OCI-LY3 (cell line): ENCODE measurements around the gene ANKS1A.

ENCODE experiments used
- EZH2phosphoT487 ChIP-seq: fragments of 200-600 bp; shearing (Covaris generic); IDR thresholded peaks from 2 replicates; pipeline ENCODE4 v1.6.1; 2018; ENCODE audit warnings: antibody characterized with exemption, mixed run types, low read depth
- TF ChIP-seq, protein P1 (sequence below): fragments of 200-600, 300-600 bp; sonication (generic); IDR thresholded peaks from 2 replicates; pipeline ENCODE4 v1.5.1; 2014; ENCODE audit warnings: antibody characterized with exemption, low read length, low read depth

DNA sequence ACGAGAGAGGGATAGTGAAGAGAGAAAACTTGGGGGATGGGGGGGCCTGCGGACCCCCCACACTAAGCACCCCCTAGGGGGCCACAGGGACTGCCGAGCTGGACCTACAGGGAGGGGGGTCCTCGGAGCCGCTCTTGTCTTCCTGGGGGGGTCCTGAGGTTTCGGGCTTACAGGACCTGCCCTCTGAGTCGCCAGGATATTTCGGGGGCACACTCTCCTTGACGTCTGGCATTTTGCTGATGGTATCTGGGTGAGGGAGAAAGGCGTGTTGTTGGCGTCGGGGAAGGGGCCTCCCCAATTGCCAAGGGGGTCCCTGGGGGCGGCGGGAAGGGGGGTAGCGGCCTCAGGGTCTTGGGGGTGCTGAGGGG, 251.6 kb downstream of the ANKS1A start:
- TF ChIP-seq, protein P1, sequence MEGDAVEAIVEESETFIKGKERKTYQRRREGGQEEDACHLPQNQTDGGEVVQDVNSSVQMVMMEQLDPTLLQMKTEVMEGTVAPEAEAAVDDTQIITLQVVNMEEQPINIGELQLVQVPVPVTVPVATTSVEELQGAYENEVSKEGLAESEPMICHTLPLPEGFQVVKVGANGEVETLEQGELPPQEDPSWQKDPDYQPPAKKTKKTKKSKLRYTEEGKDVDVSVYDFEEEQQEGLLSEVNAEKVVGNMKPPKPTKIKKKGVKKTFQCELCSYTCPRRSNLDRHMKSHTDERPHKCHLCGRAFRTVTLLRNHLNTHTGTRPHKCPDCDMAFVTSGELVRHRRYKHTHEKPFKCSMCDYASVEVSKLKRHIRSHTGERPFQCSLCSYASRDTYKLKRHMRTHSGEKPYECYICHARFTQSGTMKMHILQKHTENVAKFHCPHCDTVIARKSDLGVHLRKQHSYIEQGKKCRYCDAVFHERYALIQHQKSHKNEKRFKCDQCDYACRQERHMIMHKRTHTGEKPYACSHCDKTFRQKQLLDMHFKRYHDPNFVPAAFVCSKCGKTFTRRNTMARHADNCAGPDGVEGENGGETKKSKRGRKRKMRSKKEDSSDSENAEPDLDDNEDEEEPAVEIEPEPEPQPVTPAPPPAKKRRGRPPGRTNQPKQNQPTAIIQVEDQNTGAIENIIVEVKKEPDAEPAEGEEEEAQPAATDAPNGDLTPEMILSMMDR, result no peak
- no peak for TF ChIP-seq EZH2phosphoT487
